ENCODE measurements around the gene ARHGEF1.

GRCh38 chr19:41920882-41921576 lies 38.0 kb downstream of the ARHGEF1 start:
- TF ChIP-seq CTCF (IDR thresholded peaks at IDR 0.05): no peak
- no peak for TF ChIP-seq ZFX (IDR thresholded peaks at IDR 0.05; ENCODE audit: borderline replicate concordance)
